ENCODE measurements around the gene ACTL7B. TPM values are rescaled to one million over a fixed set of nuclear protein-coding genes. Genes with fewer than 3 reads are reported as not detected.
"Not testable (repeated sequence)": the region's sequence is repeated elsewhere in the genome, so short reads cannot be mapped to it uniquely, and the experiment has no call there.

The ACTL7B gene, protein sequence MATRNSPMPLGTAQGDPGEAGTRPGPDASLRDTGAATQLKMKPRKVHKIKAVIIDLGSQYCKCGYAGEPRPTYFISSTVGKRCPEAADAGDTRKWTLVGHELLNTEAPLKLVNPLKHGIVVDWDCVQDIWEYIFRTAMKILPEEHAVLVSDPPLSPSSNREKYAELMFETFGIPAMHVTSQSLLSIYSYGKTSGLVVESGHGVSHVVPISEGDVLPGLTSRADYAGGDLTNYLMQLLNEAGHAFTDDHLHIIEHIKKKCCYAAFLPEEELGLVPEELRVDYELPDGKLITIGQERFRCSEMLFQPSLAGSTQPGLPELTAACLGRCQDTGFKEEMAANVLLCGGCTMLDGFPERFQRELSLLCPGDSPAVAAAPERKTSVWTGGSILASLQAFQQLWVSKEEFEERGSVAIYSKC
- not detected in 2 replicates for total RNA-seq

DNA sequence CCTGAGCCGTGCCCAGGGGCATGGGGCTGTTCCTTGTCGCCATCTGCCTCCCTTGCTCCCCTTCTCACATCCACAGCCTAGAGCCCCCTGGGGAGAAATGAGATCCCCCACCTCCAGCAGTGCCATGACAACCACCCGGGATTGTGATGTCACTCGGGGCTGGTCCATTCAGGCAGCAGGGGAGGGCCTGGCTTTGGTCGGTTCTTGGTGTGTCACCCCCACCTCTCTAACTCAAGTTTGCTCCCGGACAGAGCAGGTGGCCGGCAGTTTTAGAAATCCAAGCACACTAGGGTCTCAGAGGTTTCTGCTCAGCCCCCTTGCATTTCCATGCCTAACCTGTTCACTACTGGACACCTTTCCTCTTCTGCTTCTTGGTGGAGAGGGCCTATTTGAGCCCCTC is at the start of gene ACTL7B:
Gene ACTL7B, minus strand, starts transcription at position 99 of the 400 bp plus-strand sequence. Its CDS starts 56 bp downstream, at position 43.
- no peak for DNase-seq (ENCODE audit: low read depth)

DNA sequence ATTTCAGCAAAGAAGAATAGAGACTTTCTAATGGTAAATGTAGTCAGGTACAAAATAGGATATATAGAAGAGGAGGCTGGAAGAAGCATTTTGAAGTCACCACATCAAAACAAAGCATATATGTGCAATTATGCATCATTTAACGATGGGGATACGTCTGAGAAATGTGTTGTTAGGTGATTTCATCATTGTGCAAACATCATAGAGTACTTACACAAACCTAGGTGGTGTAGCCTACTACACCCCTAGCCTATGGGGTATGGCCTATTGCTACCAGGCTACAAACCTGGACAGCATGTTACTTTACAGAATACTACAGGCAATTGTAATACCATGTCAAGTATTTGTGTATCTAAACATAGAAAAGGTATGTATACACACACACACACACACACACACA is 49.7 kb upstream of the ACTL7B start:
- TF ChIP-seq, protein P1, sequence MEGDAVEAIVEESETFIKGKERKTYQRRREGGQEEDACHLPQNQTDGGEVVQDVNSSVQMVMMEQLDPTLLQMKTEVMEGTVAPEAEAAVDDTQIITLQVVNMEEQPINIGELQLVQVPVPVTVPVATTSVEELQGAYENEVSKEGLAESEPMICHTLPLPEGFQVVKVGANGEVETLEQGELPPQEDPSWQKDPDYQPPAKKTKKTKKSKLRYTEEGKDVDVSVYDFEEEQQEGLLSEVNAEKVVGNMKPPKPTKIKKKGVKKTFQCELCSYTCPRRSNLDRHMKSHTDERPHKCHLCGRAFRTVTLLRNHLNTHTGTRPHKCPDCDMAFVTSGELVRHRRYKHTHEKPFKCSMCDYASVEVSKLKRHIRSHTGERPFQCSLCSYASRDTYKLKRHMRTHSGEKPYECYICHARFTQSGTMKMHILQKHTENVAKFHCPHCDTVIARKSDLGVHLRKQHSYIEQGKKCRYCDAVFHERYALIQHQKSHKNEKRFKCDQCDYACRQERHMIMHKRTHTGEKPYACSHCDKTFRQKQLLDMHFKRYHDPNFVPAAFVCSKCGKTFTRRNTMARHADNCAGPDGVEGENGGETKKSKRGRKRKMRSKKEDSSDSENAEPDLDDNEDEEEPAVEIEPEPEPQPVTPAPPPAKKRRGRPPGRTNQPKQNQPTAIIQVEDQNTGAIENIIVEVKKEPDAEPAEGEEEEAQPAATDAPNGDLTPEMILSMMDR (conservative IDR thresholded peaks at IDR 0.05; ENCODE audit: low read depth, low read length): no peak
- H3K4me3 ChIP-seq (ENCODE audit: low read depth, low read length): no peak overlapping the region
- DNase-seq (ENCODE audit: low read depth): no peak

More for the DNA sequence above, at the start of gene ACTL7B:
- H3K4me3 ChIP-seq (ENCODE audit: low read depth, low read length): no peak within 1 kb of the TSS
- TF ChIP-seq, protein P1 (conservative IDR thresholded peaks at IDR 0.05; ENCODE audit: low read depth, low read length): no peak

DNA sequence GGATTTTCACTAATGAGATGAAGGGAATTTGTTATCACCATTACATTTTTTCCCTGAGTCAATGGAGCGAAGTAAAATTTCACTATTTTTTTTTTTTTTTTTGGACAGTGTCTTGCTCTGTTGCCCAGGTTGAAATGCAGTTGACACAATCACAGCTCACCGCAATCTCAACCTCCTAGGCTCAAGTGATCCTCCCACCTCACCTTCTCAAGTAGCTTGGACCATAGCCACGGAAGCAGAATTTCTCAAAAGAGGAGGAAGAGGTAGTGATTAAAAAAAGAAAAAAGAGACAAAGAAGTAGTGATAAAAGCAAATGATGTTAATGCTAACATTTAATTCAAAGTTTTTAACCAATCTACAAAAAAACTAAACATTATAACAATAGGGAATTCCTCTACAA is 48.4 kb upstream of the ACTL7B start:
- H3K4me3 ChIP-seq (ENCODE audit: low read depth, low read length): no peak overlapping the region
- TF ChIP-seq, protein P1 (conservative IDR thresholded peaks at IDR 0.05; ENCODE audit: low read depth, low read length): no peak
- DNase-seq (ENCODE audit: low read depth): no peak

DNA sequence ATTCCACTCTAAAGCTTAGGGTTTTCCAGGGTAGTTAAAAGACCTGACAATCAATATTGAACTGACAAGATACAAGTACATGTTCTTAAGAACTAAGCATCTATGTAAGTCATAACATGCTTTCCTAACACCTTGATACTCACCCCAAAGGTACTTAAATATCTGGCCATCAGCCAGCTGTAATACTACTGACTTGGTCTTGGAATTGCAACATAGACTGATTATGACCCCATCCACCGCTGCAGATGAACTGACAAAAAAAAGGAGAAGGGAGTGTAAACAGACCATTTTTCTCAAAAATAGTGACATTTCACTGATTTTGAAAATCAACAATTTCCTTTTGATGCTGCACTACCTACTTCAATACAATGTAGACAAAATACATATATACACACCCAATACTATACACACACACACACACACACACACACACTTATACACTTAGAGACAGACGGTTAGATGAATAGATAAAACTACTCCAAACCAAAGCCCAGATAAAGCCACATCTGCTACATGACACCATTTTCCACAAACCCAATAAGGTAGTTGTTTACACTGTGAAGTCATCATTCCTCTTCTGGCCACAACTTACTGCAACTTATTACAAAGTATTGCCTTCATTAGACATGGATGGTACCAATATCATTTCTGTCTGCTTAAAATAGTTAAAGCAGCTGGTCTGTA is 47.8 kb upstream of the ACTL7B start:
- no peak for DNase-seq (ENCODE audit: low read depth)
- TF ChIP-seq, protein P1 (conservative IDR thresholded peaks at IDR 0.05; ENCODE audit: low read depth, low read length): no peak
- no peak overlapping the region for H3K4me3 ChIP-seq (ENCODE audit: low read depth, low read length)

DNA sequence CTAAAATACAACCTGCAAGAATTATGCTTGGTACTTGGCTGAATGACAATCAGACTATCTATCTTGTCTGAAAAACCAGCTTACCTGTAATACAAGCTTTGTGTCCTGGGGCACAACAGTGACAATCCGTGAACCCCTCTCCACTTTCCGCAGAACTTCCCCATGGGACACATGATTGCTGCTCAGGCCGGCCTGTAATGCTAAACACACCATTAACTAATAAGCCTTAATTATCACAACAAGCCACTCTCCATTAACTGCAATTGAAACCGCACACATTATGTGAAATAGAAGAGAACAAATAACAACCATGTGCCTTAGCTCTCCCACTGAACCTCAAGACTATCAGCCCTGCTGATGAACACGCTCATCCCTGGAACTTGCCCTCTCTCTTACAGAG is 44.4 kb upstream of the ACTL7B start:
- DNase-seq (ENCODE audit: low read depth): no peak
- TF ChIP-seq, protein P1 (conservative IDR thresholded peaks at IDR 0.05; ENCODE audit: low read depth, low read length): no peak
- no peak overlapping the region for H3K4me3 ChIP-seq (ENCODE audit: low read depth, low read length)

DNA sequence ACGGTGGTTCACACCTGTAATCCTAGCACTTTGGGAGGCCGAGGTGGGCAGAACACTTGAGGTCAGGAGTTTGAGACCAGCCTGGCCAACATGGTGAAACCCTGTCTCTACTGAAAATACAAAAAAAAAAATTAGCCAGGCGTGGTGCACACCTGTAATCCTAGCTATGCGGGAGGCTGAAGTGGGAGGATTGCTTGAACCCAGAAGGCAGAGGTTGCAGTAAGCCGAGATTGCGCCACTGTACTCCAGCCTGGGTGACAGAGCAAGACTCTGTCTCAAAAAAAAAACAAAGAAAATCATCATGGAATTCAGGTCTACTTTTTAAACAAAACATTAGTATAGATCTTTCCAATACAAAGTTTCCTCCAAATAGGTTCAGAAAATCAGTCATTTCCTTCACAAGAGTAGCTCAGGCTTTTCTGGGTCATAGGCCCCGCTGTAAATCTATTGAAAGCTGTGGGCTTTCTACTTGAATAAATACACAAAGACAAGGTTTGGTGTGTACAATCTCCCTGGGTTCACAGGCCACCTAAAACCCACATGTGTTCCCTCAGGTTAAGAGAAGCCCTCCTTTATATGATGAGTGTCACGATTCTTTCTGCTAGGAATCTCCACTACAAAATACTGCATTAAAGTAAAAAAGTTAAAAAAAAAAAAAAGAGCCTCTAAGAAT is 43.4 kb upstream of the ACTL7B start:
- H3K4me3 ChIP-seq (ENCODE audit: low read depth, low read length); DNase-seq (ENCODE audit: low read depth): not testable (repeated sequence)

Data from epithelial cell of proximal tubule (primary cell).